GM18907 (cell line): Measurements from ENCODE around the gene RGS6.

ENCODE experiments used
- ATAC-seq: cut with Tn5 transposase; IDR thresholded peaks from one replicate; pipeline ENCODE4 v1.9.1; 2021; ENCODE audit warnings: mild to moderate bottlenecking, moderate library complexity; ENCODE audit not compliant: unreplicated experiment

The RGS6 gene

DNA sequence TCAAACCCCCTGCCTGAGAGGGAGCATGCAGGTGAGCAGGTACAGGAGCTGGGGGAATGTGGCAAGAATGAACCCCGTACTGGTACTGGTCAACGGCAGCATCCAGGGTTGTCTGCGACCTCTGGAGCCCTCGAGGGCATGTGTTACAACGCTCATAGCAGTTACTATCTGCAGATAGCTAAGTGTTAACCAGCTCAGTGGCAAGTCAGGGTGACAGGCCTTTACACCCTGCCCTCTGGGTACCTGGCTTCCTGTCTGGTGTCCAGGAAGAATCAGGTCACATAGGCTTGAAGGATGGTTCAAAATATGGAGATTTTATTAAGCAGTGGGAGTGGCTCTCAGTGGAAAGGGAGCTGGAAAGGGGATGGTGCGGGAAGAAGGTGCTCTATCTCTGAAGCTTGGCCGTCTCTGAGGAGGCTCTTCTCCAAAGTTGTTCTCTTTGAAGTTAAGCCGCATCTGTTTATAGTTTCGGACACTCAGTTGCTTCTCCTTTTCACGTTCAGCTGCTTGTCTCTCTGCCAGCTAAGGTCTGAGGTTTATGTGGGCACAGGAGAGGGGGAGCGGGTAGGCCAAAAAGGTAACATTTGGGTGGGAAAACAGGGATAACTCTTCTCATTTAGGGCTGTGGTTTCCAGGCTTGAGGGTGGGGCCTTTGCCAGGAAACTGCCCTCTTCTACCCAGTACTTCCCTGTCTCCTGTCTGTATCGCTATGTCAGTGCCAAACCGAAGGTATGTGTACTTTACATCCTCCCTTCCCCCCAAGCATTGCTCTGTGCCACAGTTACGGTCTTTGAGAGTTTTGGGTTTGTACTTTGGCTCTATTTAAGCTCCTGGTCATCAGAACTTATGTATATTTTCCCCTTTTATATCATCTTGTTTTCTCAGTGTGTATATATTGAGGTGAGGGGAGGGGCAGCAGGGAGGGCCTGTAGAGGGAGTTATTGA is 305.8 kb downstream of the RGS6 start:
- no peak for ATAC-seq

- no peak for ATAC-seq
Measured at GRCh38 chr14:72243309-72244293, 311.4 kb downstream of the RGS6 start.

DNA sequence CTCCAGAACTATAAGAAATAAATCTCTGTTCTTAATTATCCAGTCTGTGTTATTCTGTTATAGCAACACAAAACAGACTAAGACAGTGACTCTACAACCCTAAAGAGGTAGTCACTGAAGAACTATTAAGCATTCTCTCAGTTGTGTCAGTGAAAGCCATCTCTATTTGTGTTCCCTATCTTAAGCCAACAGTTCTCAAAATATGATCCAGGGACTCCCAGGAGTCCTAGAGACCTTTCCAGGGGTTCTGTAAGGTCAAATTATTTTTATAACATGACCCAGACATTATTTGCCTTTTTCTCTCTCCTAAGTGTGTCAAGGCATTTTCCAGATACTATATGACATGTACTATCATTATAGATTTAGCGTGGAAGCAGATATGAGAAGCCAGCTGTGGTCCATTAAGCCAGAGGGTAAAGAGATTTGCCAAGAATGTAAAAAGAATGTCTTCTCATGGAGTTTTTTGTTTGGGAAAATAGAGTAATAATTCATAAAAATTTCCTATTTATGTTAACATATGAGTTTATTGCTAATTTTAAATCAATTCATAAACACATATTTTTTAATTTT is 315.8 kb downstream of the RGS6 start:
- ATAC-seq = no peak

DNA sequence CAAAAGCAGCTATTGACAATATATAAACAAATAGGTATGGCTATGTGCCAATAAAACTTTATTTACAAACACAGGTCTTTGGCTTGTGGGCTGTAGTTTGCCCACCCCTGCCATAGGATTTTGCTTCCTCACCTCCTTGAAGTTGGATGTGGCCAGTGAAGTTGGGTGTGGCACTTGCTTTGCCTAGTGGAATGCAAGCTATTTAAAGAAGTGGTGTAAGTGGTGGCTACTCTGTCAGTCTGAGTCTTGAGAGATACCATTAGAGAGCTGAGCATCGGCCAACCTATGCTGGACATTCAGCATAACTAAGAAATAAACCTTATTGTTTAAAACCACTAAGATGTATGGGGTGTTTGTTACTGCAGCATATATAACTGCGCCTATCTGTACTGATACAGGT is 321.3 kb downstream of the RGS6 start:
- ATAC-seq = no peak

DNA sequence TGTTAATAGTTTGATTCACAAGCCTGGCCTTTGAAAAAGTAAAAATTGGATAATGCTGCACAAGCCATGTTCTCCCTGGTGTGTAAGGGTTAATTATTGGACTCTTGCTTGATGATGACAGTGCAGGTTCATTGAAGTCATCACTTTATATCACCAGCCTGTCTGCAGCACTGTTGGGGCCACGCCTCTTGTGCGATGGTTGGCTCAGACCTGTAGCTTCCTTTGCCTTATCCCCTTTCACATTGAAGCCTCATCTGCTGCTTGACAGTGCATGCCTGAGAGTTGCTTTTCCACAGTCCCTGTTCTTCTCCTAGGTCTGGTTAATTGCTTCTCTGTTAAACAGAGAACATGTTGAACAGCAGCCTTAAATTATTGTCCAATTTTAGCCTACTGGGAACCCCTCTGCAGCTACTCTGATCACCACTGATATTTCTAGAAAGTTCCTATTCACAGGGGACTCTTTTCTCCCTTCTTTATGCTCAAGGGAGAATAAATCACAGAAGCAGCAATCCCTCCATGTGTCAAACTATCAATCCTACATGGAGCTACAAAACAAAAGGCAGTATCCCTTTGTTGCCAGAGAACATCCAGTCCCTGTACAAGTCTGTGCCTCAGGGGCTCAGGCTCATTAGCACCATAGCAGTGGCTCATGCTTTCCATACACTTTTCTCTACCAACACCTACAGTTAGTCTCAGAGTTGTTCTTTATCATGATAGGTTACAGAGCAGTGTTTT is 322.1 kb downstream of the RGS6 start:
- no peak for ATAC-seq

DNA sequence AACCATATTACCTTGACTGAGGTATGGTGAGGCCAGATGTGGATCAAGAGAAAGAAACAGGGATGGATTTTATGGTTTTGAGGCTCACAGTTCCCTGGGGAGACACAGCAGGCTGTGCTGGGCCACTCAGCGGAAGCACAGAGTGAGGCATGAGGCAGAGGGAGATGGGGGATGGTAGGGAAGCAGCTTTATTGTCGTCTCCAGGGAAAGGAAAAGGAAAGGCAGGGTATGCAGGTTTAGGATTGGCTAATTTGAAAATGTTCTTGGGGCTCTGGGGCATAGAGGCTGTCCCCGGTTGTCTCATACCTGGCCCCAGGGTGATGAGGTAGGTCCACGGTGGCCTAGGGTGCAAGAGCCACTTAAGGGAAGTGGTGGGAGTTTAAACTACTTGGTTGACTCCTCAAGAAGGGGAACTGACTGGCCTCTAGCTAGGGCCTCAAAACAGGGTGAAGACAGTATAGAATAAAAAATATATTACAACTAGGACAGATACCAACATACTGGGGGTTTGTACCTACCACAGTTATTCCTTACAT is 322.8 kb downstream of the RGS6 start:
- ATAC-seq = no peak

DNA sequence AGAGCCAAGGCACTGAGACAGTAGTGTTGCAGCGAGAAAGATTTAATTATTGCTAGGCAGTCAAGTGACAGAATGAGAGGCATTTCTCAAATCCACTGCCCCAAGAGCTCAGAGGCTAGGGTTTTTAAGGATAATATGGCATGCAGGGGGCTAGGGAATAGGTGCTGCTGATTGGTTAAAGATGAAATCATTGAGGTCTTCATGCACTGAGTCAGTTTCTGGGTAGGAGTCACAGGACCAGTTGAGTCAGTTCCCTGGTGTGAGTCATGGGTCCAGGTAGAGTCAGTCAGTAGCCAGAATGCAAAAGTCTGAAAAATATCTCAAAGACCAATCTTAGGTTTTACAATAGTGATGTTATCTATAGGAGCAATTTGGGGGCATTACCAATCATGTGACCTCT is 323.8 kb downstream of the RGS6 start:
- ATAC-seq = no peak

GRCh38 chr14:72261068-72261467 is 328.8 kb downstream of the RGS6 start:
- no peak for ATAC-seq

DNA sequence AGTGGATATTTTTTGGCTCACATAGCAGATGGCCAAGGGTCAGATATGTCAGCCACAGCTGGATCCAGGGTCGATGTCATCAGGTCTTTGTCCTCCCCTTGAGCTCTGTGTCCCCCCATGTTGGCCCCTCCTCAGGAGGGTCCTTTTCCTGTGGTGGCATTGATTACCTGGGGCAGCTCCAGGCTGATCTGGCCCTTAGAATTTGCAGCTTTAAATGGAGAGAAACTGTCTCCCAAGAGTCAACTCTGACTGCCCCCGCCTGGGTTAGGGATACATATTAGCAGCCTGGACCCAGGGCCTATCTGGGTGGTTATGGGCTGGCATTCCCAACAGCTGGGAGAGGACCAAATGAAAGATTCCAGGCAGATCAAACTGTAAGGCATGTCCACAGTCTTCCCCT is 330.5 kb downstream of the RGS6 start:
- ATAC-seq = no peak

- no peak for ATAC-seq
Measured at GRCh38 chr14:72264716-72265115, 332.5 kb downstream of the RGS6 start.

DNA sequence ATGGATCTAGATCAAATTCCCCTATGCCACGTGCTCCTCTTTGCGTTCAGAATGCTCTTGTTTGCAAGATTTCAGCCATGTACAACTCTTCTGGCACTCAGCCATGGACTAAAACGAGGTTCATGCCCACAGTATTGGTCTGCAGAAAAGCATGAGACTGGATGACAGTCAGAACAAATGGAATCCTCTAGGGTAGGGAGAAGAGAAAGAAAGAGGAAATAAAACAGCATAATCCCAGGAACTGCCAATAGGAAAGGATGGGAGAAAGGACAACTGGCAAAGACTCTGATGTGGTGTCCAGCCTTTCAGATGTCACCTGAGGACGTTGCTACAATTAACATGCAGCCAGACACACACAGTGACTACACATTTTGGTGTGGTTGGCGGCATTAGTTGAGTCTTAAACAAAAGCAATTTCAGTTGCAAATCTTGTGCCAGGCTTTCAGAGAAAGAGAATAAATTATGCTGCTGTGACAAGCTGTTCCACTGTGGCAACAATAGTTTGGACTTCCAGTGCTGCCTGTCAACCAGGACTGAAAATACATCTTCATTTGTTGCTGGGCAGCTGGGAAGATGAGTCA is 338.0 kb downstream of the RGS6 start:
- ATAC-seq = no peak

GRCh38 chr14:72270749-72271148 is 338.5 kb downstream of the RGS6 start:
- no peak for ATAC-seq

DNA sequence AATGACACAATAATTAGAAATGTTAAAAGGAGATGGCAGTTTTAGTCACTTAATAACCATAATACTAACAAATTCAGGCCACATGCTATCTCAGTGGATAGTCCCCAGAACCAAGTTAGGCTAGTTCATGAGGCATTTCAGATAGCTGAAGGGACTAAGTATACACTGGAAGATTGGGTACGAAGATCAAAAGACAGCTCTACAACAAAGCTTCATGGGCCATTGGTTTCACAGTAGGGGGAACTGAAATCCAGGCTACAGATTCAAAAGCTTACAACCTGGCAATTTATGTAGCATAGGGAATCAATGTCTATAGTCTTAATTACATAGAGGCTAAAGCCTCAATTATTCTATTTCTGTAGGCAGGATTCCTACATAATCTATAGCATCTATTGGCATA is 343.0 kb downstream of the RGS6 start:
- no peak for ATAC-seq

GRCh38 chr14:72278316-72278715 is 346.1 kb downstream of the RGS6 start:
- no peak for ATAC-seq

GRCh38 chr14:72284176-72284575 is 351.9 kb downstream of the RGS6 start:
- ATAC-seq = no peak

- ATAC-seq = no peak
Measured at GRCh38 chr14:72290241-72290640, 358.0 kb downstream of the RGS6 start.

GRCh38 chr14:72291908-72292688 is 359.9 kb downstream of the RGS6 start:
- ATAC-seq = no peak

- no peak for ATAC-seq
Measured at GRCh38 chr14:72292689-72293024, 360.4 kb downstream of the RGS6 start.

DNA sequence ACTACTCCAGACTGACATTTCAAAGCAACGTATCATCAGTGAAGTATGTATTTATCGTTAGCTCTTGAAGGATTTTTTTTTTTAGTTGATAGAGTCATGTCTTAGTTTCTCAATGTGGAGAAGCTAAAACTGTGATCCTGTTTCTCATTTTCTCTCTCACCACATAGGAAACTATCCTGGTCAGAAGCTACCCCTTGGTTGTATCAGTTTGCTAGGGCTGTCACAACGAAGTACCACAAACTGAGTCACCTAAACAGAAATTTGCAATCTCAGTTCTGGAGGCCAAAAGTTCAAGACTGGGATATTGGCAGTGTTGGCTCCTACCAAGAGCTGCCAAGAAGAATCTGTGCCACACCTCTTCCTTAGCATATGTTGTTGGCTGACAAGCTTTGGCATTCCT is 369.1 kb downstream of the RGS6 start:
- no peak for ATAC-seq
